Measurements from ENCODE around the gene SCGN. TPM values are rescaled to one million over a fixed set of nuclear protein-coding genes. Genes with fewer than 3 reads are reported as not detected.
A peak's percentile ranks its signal among the peaks of the same experiment; 100 is the strongest.
"Not testable (repeated sequence)": the region's sequence is repeated elsewhere in the genome, so short reads cannot be mapped to it uniquely, and the experiment has no call there.

The SCGN gene
- total RNA-seq, 2 donors from 2014 or later = 7.8 to 11.4 TPM

GRCh38 chr6:25710287-25710686, 58.3 kb downstream of the SCGN start:
- DNase-seq = no peak
- intact Hi-C loops (cut with DNase I, micrococcal nuclease) = no loop called here
- no peak for ATAC-seq

DNA sequence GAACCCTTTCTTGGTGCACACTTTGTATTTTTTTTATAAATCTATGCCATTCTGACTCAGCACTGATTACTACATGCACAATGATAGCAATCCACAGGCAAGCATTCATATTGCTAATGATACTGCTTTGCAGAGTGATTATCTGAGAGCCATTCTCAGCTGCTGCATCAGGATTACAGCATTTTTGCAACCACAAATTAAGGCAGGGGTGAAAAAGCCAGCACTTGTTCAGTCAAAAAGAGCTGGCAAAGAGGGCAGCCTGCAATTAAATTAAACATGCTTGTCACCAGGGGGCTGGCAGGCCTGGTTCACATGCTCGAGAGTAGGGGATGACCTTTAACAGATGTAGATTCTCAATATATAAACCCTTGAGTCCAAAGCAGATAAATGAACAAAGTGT, 61.8 kb downstream of the SCGN start:
- no peak for ATAC-seq
- intact Hi-C loops (cut with DNase I, micrococcal nuclease) = no loop called here
- DNase-seq = no peak

- ATAC-seq (no peak), DNase-seq (no peak)
- intact Hi-C loops (cut with DNase I, micrococcal nuclease) = no loop called here
These were observed 62.8 kb downstream of the SCGN start for GRCh38 chr6:25714765-25715164.

- DNase-seq (no peak), ATAC-seq (no peak)
- intact Hi-C loops (cut with DNase I, micrococcal nuclease) = no loop called here
These were observed 63.8 kb downstream of the SCGN start for GRCh38 chr6:25715794-25716193.

DNA sequence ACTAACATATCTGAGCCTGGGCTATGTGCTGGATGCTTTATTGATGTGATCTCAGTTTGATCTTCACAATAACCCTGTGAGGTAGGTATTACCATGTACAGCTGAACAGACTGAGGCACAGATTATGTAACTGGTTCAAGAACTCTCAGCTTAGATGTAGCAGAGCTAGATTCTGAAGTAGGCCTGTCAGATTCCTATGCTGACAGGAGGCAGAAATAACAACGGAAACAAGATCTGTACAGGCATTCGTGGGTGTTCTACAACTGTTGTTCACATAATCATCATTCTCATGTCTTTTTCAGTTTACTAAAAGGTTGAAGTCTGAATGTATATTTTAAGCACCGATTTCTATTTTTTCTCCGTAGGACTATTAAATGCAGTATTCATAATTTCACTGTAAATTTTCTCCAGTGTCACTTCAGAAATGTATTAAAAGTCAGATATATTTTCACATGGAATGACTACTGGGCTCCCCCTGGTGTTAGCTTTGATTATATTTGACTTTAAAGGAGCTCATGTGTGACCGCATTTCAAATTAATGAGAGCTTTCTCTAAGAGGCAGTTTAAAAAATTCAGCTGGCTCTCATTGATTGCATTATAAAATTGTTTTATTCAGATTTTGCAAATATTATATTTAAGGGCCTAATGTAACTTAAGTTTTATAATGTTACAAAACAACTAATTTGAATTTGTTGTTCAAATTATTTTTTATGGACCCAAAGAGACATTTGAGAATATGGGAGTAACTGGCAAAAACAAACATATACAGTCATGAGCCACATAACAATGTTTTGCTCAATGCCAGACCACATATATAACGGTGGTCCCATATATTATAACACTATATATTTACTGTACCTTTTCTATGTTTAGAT, 66.1 kb downstream of the SCGN start:
- intact Hi-C loops (cut with DNase I, micrococcal nuclease) = no loop called here
- DNase-seq (no peak), ATAC-seq (peak; percentile 40)

- intact Hi-C loops (cut with DNase I, micrococcal nuclease) = loop anchor here in 1 of 2 donors (10.0 kb wide), 1 partner anchor 178 kb away; no protein-coding TSS in a partner anchor
- DNase-seq = no peak
- ATAC-seq = no peak
These were observed 74.3 kb downstream of the SCGN start for GRCh38 chr6:25726122-25726911.

DNA sequence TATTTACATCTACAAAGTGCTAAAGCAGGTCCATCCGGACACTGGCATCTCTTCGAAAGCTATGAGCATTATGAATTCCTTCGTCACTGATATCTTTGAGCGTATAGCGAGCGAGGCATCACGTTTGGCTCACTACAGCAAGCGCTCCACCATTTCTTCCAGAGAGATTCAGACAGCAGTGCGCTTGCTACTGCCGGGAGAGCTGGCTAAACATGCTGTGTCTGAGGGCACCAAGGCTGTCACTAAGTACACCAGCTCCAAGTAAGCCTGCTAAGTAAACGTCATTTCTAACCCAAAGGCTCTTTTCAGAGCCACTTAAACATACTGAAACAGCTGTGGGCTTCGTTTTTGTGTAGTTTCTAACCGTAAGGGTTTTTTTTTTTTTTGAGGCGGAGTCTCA, 75.0 kb downstream of the SCGN start:
- ATAC-seq = no peak
- DNase-seq = no peak
- intact Hi-C loops (cut with DNase I, micrococcal nuclease) = loop anchor here in 1 of 2 donors (10.0 kb wide), 1 partner anchor 178 kb away; no protein-coding TSS in a partner anchor

- ATAC-seq (no peak), DNase-seq (no peak)
- intact Hi-C loops (cut with DNase I, micrococcal nuclease) = no loop called here
These were observed 78.9 kb downstream of the SCGN start for GRCh38 chr6:25730907-25731306.

- ATAC-seq (no peak), DNase-seq (no peak)
- intact Hi-C loops (cut with DNase I, micrococcal nuclease) = no loop called here
These were observed 79.7 kb downstream of the SCGN start for GRCh38 chr6:25731721-25732120.

DNA sequence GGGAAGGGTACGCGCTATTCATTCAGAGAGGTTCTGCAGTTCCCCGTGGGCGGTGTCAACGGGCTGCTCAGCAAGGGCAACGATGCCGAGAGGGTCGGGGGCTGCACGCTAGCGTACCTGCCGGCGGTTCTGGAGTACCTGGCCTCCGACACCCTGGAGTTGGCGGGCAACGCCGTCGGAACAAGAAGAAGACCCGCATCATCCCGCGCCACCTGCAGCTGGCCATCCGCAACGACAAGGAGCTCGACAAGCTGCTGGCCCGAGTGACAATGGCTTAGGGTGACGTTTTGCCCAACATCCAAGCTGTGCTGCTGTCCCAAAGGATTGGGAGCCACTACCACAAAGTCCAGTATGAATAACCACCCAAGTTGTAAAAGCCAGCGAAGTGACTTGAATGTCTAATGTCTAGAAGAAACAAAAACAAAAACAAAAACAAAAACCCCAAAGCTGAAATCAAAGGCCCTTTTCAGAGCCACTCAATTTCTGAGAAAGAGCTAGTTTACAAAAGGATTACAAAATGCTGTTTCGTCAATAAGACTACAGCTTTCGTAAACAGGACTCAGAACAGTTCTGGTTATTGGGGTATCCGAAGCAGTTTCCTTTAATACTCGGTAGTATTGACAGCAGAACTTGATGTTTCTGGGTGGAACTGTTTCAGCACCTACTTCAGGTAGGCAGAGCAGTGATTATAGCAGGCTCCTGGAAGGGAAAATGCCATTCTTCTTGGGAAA, 80.6 kb downstream of the SCGN start:
- no peak for ATAC-seq
- intact Hi-C loops (cut with DNase I, micrococcal nuclease) = no loop called here

DNA sequence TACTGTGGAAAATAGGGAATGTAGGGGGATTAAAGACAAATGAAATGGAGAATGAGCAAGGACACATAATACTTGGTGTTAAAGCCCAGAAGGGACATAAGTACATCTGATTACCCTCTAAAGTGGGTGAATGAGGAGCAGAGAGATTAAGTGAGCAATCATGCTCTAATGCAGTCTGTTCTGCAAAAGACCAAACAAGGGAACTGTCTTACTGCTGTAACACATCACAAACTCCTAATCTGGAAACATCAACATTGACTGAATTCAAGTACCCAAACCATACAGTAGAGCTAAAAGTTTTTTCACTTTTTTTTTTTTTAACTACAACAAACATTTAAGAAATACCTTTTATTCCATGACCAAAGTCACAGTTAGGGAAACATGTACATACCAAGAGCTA, 83.2 kb downstream of the SCGN start:
- intact Hi-C loops (cut with DNase I, micrococcal nuclease) = no loop called here
- DNase-seq (no peak), ATAC-seq (no peak)

More for the DNA sequence above, 80.6 kb downstream of the SCGN start:
- no peak for DNase-seq

GRCh38 chr6:25743868-25744267, 91.9 kb downstream of the SCGN start:
- intact Hi-C loops (cut with DNase I, micrococcal nuclease) = no loop called here
- DNase-seq (no peak), ATAC-seq (peak; percentile 88)

GRCh38 chr6:25745836-25746235, 93.8 kb downstream of the SCGN start:
- no peak for ATAC-seq
- no peak for DNase-seq
- intact Hi-C loops (cut with DNase I, micrococcal nuclease) = no loop called here

- ATAC-seq = peak; percentile 63
These were observed 95.0 kb downstream of the SCGN start for GRCh38 chr6:25746968-25747367.

GRCh38 chr6:25747477-25747876, 95.5 kb downstream of the SCGN start:
- DNase-seq (no peak), ATAC-seq (no peak)
- intact Hi-C loops (cut with DNase I, micrococcal nuclease) = no loop called here

More at GRCh38 chr6:25746968-25747367, 95.0 kb downstream of the SCGN start:
- no peak for DNase-seq
- intact Hi-C loops (cut with DNase I, micrococcal nuclease) = no loop called here

- DNase-seq = no peak
- ATAC-seq = no peak
- intact Hi-C loops (cut with DNase I, micrococcal nuclease) = no loop called here
These were observed 96.0 kb downstream of the SCGN start for GRCh38 chr6:25748049-25748448.

DNA sequence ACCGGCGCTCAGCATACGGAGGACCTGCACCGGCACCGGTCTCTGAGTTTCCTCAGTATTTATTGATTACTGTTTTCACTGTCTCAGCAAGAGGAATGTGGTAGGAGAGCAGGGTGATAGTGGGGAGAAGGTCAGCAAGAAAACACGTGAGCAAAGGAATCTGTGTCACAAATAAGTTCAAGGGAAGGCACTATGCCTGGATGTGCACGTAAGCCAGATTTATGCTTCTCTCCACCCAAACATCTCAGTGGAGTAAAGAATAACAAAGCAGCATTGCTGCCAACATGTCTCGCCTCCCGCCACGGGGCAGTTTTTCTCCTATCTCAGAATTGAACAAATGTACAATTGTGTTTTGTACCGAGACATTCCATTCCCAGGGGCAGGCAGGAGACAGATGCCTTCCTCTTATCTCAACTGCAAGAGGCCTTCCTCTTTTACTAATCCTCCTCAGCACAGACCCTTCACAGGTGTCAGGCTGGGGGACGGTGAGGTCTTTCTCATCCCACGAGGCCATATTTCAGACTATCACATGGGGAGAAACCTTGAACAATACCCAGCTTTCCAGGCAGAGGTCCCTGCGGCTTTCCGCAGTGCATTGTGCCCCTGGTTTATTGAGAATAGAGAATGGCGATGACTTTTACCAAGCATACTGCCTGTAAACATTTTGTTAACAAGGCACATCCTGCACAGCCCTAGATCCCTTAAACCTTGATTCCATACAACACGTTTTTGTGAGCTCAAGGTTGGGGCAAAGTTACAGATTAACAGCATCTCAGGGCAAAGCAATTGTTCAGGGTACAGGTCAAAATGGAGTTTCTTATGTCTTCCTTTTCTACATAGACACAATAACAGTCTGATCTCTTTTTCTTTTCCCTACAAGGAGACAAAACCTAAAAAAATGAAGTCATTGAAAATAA, 96.8 kb downstream of the SCGN start:
- DNase-seq; ATAC-seq; intact Hi-C loops (cut with DNase I, micrococcal nuclease): not testable (repeated sequence)

DNA sequence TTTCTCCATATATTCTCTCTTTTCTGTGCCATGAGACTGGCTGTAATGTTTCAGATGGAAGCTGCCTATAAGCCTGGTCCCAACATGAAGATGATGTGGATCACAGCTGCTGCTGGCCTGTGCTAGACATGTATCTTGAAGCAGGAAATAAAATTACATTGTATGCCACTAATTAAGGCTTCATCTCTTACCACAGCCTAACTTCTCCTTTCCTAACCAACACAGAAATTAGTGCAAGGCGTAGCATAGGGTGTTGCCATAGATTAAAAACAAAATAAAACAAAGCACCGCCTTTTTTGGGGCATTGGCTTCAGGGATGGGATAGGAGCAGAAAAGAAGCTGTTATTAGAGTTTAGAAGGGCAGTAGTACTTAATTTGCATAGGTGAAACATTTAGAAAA, 97.8 kb downstream of the SCGN start:
- intact Hi-C loops (cut with DNase I, micrococcal nuclease) = no loop called here
- ATAC-seq = no peak
- DNase-seq = no peak

Data from left colon (tissue), 2 donors.